Prostate gland (tissue), 2 donors: ENCODE measurements around the gene DUS2.

Source experiments
- POLR2A ChIP-seq: fragments of 450-650 bp; IDR thresholded peaks from one replicate; pipeline ENCODE4 v1.6.1; 2016; ENCODE audit warnings: antibody characterized with exemption, mild to moderate bottlenecking
- TF ChIP-seq, protein P1 (sequence below), 4 experiments: fragments of 200-600 bp in 2 of 4; fragments of 450-650 bp in 2 of 4; sonication (generic) in 2 of 4; IDR thresholded peaks; 1 replicate in 3 of 4; 2 replicates in 1 of 4; pipeline ENCODE4 v1.5.1; 2016 to 2019; ENCODE audit warnings: antibody characterized with exemption in 4 of 4, mild to moderate bottlenecking in 2 of 4, moderate library complexity in 2 of 4

DNA sequence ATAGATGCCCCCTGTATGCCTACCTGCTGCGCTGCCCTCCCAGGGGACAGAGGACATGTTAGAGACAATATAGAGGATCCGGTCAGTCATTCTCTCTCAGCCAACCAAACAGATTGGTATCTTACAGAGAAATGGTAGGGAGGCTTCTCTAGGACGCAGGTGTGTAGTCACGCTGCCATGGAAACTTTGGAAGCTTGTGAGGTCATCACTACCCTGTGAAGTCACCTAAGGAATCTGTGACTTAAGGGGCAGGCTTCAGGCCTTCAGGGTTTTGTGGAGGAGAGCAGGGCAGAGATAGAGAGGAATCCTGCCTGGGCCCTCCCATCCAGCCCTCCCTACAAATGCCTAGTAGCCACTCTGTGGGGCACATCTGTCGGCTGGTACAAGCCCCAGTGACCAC is 7.4 kb upstream of the DUS2 start, which contains the start of gene DPEP2NB:
- TF ChIP-seq POLR2A = no peak
- TF ChIP-seq, protein P1, sequence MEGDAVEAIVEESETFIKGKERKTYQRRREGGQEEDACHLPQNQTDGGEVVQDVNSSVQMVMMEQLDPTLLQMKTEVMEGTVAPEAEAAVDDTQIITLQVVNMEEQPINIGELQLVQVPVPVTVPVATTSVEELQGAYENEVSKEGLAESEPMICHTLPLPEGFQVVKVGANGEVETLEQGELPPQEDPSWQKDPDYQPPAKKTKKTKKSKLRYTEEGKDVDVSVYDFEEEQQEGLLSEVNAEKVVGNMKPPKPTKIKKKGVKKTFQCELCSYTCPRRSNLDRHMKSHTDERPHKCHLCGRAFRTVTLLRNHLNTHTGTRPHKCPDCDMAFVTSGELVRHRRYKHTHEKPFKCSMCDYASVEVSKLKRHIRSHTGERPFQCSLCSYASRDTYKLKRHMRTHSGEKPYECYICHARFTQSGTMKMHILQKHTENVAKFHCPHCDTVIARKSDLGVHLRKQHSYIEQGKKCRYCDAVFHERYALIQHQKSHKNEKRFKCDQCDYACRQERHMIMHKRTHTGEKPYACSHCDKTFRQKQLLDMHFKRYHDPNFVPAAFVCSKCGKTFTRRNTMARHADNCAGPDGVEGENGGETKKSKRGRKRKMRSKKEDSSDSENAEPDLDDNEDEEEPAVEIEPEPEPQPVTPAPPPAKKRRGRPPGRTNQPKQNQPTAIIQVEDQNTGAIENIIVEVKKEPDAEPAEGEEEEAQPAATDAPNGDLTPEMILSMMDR (IDR thresholded peaks at IDR 0.05) = no peak
